ENCODE measurements around the gene MAP3K2.

MAP3K2 gene

DNA sequence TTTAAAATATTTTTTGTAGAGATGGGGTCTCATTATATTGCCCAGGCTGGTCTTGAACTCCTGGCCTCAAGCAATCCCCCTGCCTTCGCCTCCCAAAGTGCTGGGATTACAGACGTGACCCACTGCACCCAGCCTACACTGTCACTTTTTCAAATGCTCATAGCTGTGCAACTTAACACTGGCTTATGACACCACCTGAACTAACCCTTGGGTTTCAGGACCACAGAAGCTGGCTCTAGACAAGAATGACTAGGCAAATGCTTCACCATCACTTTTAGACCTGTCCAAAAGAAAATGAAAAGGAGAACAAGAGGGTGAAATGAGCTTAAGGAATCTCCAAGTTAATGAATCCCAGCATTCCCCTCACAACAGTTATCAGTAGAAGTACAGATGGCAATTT is 107.1 kb downstream of the MAP3K2 start:
- H3K4me3 ChIP-seq (replicated peaks in 1 of 2; ENCODE audit: low read depth in 2 of 2, low read length in 2 of 2), result no peak overlapping the region
- no peak for DNase-seq (ENCODE audit: low read depth in 2 of 2)
- TF ChIP-seq CTCF (IDR thresholded peaks at IDR 0.05; ENCODE audit: low read depth, low read length), result no peak

GRCh38 chr2:127279781-127280180 is 108.0 kb downstream of the MAP3K2 start:
- no peak for TF ChIP-seq CTCF (IDR thresholded peaks at IDR 0.05; ENCODE audit: low read depth, low read length)
- no peak overlapping the region for H3K4me3 ChIP-seq (replicated peaks in 1 of 2; ENCODE audit: low read depth in 2 of 2, low read length in 2 of 2)
- no peak for DNase-seq (ENCODE audit: low read depth in 2 of 2)

DNA sequence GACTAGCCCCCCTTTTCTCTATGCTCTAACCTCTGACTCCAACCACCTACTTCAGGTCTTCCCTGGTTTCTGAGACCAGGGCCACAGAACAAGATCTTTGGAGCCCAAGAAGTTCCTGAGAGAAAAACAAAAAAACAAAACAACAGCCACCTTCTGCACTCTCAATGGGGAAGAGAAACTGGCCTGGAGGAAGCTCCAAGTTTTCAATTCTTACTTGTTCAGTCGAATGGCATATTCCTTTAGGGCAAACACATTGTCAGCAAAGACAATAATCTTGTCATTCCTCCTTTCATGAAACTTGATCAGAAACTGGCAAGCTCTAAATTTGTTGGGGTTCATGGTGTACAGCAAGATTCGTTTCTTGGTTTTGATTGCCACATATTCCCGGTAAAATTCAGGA is 108.8 kb downstream of the MAP3K2 start:
- TF ChIP-seq CTCF (IDR thresholded peaks at IDR 0.05; ENCODE audit: low read depth, low read length), result no peak
- H3K4me3 ChIP-seq (replicated peaks in 1 of 2; ENCODE audit: low read depth in 2 of 2, low read length in 2 of 2), result no peak overlapping the region
- no peak for DNase-seq (ENCODE audit: low read depth in 2 of 2)

DNA sequence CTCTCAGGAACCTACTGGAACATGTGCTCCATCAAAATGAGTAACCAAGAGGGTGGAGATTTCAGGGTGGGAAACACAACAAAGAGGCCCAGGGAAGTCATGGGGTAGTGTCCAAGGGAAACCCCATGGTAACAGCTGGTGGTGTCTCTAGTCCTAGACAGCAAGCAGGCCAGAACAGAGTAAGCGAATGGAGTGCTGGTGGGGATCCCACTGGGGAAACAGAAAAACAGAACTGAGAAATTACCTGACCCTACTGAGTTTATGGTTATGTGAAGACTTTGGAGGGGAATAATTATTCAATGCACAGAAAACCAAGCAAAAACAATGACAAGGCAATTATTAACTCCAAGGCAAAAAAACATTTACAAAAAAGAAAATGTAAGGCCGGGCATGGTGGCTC is 110.7 kb downstream of the MAP3K2 start:
- H3K4me3 ChIP-seq (replicated peaks in 1 of 2; ENCODE audit: low read depth in 2 of 2, low read length in 2 of 2), result no peak overlapping the region
- peak in 1 of 2 donors; percentile 13 for DNase-seq (ENCODE audit: low read depth in 2 of 2)
- TF ChIP-seq CTCF (IDR thresholded peaks at IDR 0.05; ENCODE audit: low read depth, low read length), result no peak

GRCh38 chr2:127275789-127276188 is 112.0 kb downstream of the MAP3K2 start:
- TF ChIP-seq CTCF (IDR thresholded peaks at IDR 0.05; ENCODE audit: low read depth, low read length), result no peak
- DNase-seq (ENCODE audit: low read depth in 2 of 2), result no peak
- H3K4me3 ChIP-seq (replicated peaks in 1 of 2; ENCODE audit: low read depth in 2 of 2, low read length in 2 of 2), result no peak overlapping the region

GRCh38 chr2:127275356-127275755 is 112.4 kb downstream of the MAP3K2 start:
- no peak overlapping the region for H3K4me3 ChIP-seq (replicated peaks in 1 of 2; ENCODE audit: low read depth in 2 of 2, low read length in 2 of 2)
- no peak for DNase-seq (ENCODE audit: low read depth in 2 of 2)
- no peak for TF ChIP-seq CTCF (IDR thresholded peaks at IDR 0.05; ENCODE audit: low read depth, low read length)

DNA sequence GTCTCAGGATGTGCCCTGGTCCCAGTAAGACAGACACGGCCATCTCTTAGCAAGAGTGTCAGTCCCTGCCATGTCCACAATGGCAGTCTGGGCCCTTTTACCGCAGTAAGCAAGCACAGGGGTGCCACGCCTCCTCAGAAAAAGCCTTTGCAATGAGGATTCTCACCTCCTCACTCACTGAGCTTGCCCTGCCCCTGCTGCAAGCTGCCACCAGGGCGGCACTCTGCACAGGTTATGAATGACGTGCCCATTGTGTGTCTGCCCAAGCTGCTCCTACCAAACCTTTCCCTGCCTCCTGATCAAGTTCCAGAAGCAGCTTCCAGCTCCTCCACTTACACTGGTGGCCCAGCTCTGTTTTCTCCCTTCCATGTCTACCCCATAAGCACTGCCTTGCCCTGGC is 117.1 kb downstream of the MAP3K2 start:
- no peak for TF ChIP-seq CTCF (IDR thresholded peaks at IDR 0.05; ENCODE audit: low read depth, low read length)
- DNase-seq (ENCODE audit: low read depth in 2 of 2), result no peak
- no peak overlapping the region for H3K4me3 ChIP-seq (replicated peaks in 1 of 2; ENCODE audit: low read depth in 2 of 2, low read length in 2 of 2)
